GM12878 (cell line): ENCODE measurements around the gene MAN1A1. TPM values are rescaled to one million over a fixed set of nuclear protein-coding genes. Genes with fewer than 3 reads are reported as not detected.

Source experiments
- ATAC-seq: fragments of 200-7000 bp; cut with Tn5 transposase; 3 replicates; pipeline ENCODE4 v1.9.1; 2020; ENCODE audit warnings: mild to moderate bottlenecking, moderate library complexity
- BruUV-seq: library from RNA; stranded (reverse); fragments of 400-500 nt; replicated peaks from 2 replicates; lab custom pipeline; 2021; lab: Mats Ljungman, UMichigan
- CTCF ChIA-PET: fragments of 300-600 bp; sonication (Branson Sonifier 250); formaldehyde crosslinking; extraction: SDS; loops from one replicate; lab custom pipeline; 2021; ENCODE audit warnings: inconsistent platforms; lab: Yijun Ruan, JAX
- POLR2A ChIA-PET: fragments of 350-600 bp; formaldehyde crosslinking; extraction: SDS; loops from one replicate; lab custom pipeline; 2021; ENCODE audit warnings: inconsistent platforms; lab: Charles Lee
- RAD21 ChIA-PET: fragments of 300-600 bp; sonication (Branson Sonifier 250); formaldehyde crosslinking; loops from one replicate; lab custom pipeline; 2023; ENCODE audit warnings: antibody characterized with exemption; ENCODE audit not compliant: unreplicated experiment; lab: Charles Lee
- SMC1A ChIA-PET: fragments of 300-600 bp; sonication (Branson Sonifier 250); formaldehyde crosslinking; loops from one replicate; lab custom pipeline; 2023; ENCODE audit not compliant: unreplicated experiment, uncharacterized antibody; lab: Charles Lee
- DNase-seq: peaks from one replicate; pipeline ENCODE4 v3.0.0-alpha.2; 2011; ENCODE audit warnings: low read depth, low spot score
- FAIRE-seq: peaks from 3 replicates; lab custom pipeline; 2011; peaks lifted over from hg19 to GRCh38; lab: Jason Lieb, UNC
- H2AFZ ChIP-seq: 2 replicates; pipeline ENCODE4 v1.6.0; 2011; ENCODE audit warnings: low read depth, low read length, control low read depth; ENCODE audit not compliant: control insufficient read depth
- H3K27ac ChIP-seq: 2 replicates; pipeline ENCODE4 v1.5.1; 2011; ENCODE audit warnings: control low read depth; ENCODE audit not compliant: control insufficient read depth, insufficient read depth
- H3K27me3 ChIP-seq, 2 experiments: replicated peaks in 1 of 2; 2 replicates each; pipeline versions ENCODE4 v1.6.0 to v1.6.1; 2011; ENCODE audit warnings: low read length in 1 of 2; ENCODE audit not compliant: control insufficient read depth in 2 of 2, insufficient read depth in 2 of 2
- H3K36me3 ChIP-seq, 2 experiments: 2 replicates each; pipeline ENCODE4 v1.5.1; 2011; ENCODE audit warnings: low read length in 1 of 2; ENCODE audit not compliant: control insufficient read depth in 2 of 2, insufficient read depth in 2 of 2
- H3K4me1 ChIP-seq: 2 replicates; pipeline ENCODE4 v1.6.1; 2011; ENCODE audit warnings: mild to moderate bottlenecking, low read length, moderate library complexity, mixed read lengths; ENCODE audit not compliant: control insufficient read depth, insufficient read depth
- H3K4me2 ChIP-seq: 2 replicates; pipeline ENCODE4 v1.6.0; 2011; ENCODE audit warnings: control low read depth; ENCODE audit not compliant: control insufficient read depth, insufficient read depth
- H3K4me3 ChIP-seq: fragments of 200-600 bp; sonication (generic); 2 replicates; pipeline ENCODE4 v1.5.1; 2016
- H3K79me2 ChIP-seq: 2 replicates; pipeline ENCODE4 v1.6.0; 2011; ENCODE audit warnings: low read length; ENCODE audit not compliant: control insufficient read depth, insufficient read depth
- H3K9ac ChIP-seq: 2 replicates; pipeline ENCODE4 v1.8.0; 2011; ENCODE audit warnings: low read length, control low read depth, mixed read lengths; ENCODE audit not compliant: control insufficient read depth, insufficient read depth
- H3K9me3 ChIP-seq: replicated peaks from 3 replicates; pipeline ENCODE4 v1.5.1; 2011; ENCODE audit warnings: mild to moderate bottlenecking, low read length; ENCODE audit not compliant: control insufficient read depth, insufficient read depth
- H4K20me1 ChIP-seq: 2 replicates; pipeline ENCODE4 v1.6.0; 2011; ENCODE audit not compliant: control insufficient read depth, insufficient read depth
- ATF2 ChIP-seq: IDR thresholded peaks from 2 replicates; pipeline ENCODE4 v1.6.1; 2012; ENCODE audit warnings: low read length, inconsistent platforms
- BCL11A ChIP-seq: IDR thresholded peaks from 2 replicates; pipeline ENCODE4 v1.6.1; 2011; ENCODE audit warnings: low read depth, low read length
- CHD4 ChIP-seq: fragments of 200-600 bp; sonication (generic); IDR thresholded peaks from 2 replicates; pipeline ENCODE4 v1.6.1; 2016; ENCODE audit warnings: mild to moderate bottlenecking
- E2F4 ChIP-seq: IDR thresholded peaks from 2 replicates; pipeline ENCODE4 v1.6.1; 2012; ENCODE audit warnings: low read depth, low read length, improper control_type of control experiment
- EED ChIP-seq: sonication (generic); IDR thresholded peaks from 2 replicates; pipeline ENCODE4 v1.6.1; 2016; ENCODE audit warnings: antibody characterized with exemption, low read depth
- GATAD2B ChIP-seq: fragments of 450-650 bp; conservative IDR thresholded peaks from 2 replicates; pipeline ENCODE4 v1.6.1; 2017; ENCODE audit warnings: low read depth, mild to moderate bottlenecking, moderate library complexity
- JUND ChIP-seq: IDR thresholded peaks from 2 replicates; pipeline ENCODE4 v1.6.1; 2012; ENCODE audit warnings: low read depth, mild to moderate bottlenecking, low read length, improper control_type of control experiment, moderate library complexity
- KAT2A ChIP-seq: conservative IDR thresholded peaks from 2 replicates; pipeline ENCODE4 v1.6.1; 2011; ENCODE audit warnings: low read depth, low read length; ENCODE audit not compliant: control insufficient read depth
- MEF2A ChIP-seq: IDR thresholded peaks from 2 replicates; pipeline ENCODE4 v1.6.1; 2011; ENCODE audit warnings: low read depth, mild to moderate bottlenecking, low read length, moderate library complexity; ENCODE audit not compliant: insufficient read depth
- NR2C1 ChIP-seq: fragments of 450-650 bp; IDR thresholded peaks from 2 replicates; pipeline ENCODE4 v1.6.1; 2017; ENCODE audit warnings: antibody characterized with exemption, mild to moderate bottlenecking, moderate library complexity
- NR2C2 ChIP-seq: IDR thresholded peaks from 2 replicates; pipeline ENCODE4 v1.6.1; 2011; ENCODE audit warnings: borderline replicate concordance, low read depth; ENCODE audit not compliant: control insufficient read depth, insufficient read length
- POLR2A ChIP-seq: IDR thresholded peaks from 2 replicates; pipeline ENCODE4 v1.6.1; 2011; ENCODE audit warnings: low read depth, mild to moderate bottlenecking, low read length
- SMC3 ChIP-seq: IDR thresholded peaks from 2 replicates; pipeline ENCODE4 v1.6.1; 2011; ENCODE audit warnings: low read length, improper control_type of control experiment, borderline replicate concordance
- SREBF1 ChIP-seq: IDR thresholded peaks from 2 replicates; pipeline ENCODE4 v1.6.1; 2012; ENCODE audit warnings: mild to moderate bottlenecking, low read length
- STAT3 ChIP-seq: IDR thresholded peaks from 2 replicates; pipeline ENCODE4 v1.6.1; 2011; ENCODE audit warnings: low read depth, low read length, improper control_type of control experiment
- TAF1 ChIP-seq: IDR thresholded peaks from 2 replicates; pipeline ENCODE4 v1.6.1; 2011; ENCODE audit warnings: mild to moderate bottlenecking, low read depth, low read length, borderline replicate concordance
- TARDBP ChIP-seq: IDR thresholded peaks from 2 replicates; pipeline ENCODE4 v1.6.1; 2016; ENCODE audit warnings: borderline replicate concordance
- ZNF274 ChIP-seq: IDR thresholded peaks from one replicate; pipeline ENCODE4 v1.8.0; 2011; ENCODE audit not compliant: insufficient read length, insufficient read depth
- ZNF384 ChIP-seq: IDR thresholded peaks from 2 replicates; pipeline ENCODE4 v1.6.1; 2012; ENCODE audit warnings: low read depth, mild to moderate bottlenecking, low read length, improper control_type of control experiment, borderline replicate concordance
- WGBS: methylation state at CpG from one replicate; pipeline ENCODE4 v1.1.6; 2016; ENCODE audit warnings: low lambda C conversion rate; ENCODE audit not compliant: insufficient replicate concordance, insufficient coverage; ENCODE audit errors: missing lambda C conversion rate; 5-methylcytosine and 5-hydroxymethylcytosine counted together
- in situ Hi-C: fragments of 300-500 bp; cut with MboI; formaldehyde crosslinking; loops from 9 replicates; pipeline ENCODE4 v1.14.3; 2018; ENCODE audit warnings: mixed read lengths
- intact Hi-C: fragments of 100-400 bp; cut with micrococcal nuclease; formaldehyde crosslinking; loops from one replicate; pipeline ENCODE4 v1.14.2; 2022; ENCODE audit not compliant: unreplicated experiment
- polyA plus RNA-seq, 11 experiments: library from polyadenylated mRNA; depleted of rRNA in 4 of 11; unstranded in 6 of 11; stranded (reverse) in 5 of 11; fragments of >200 nt; fragmentation: Nextera tagmentation in 4 of 11; fragmentation: Illumina TruSeq in 1 of 11; extraction: Ambion mirVana in 4 of 11; extraction: Trizol in 1 of 11; gene quantifications; 1 replicate in 1 of 11; 2 replicates in 10 of 11; pipeline versions ENCODE4 v1.2.1 to v1.2.3, GENCODE V29; 2011 to 2016; ENCODE audit warnings: inconsistent platforms in 2 of 11, missing spikeins in 2 of 11, low read depth in 1 of 11
- total RNA-seq, 4 experiments: library from RNA; depleted of rRNA in 3 of 4; stranded (reverse); fragments of >200 nt in 3 of 4; fragmentation: Illumina TruSeq in 1 of 4; extraction: Trizol in 1 of 4; gene quantifications; 2 replicates each; pipeline versions ENCODE4 v1.2.1 to v1.2.3, GENCODE V29; 2013 to 2021

The MAN1A1 gene
- total and polyA plus RNA-seq, 10 of the 15 experiments (the other 5 are each of a cell fraction or from before 2014, with no cell fraction given): 5.4 to 28.1 (median 19.5) TPM

DNA sequence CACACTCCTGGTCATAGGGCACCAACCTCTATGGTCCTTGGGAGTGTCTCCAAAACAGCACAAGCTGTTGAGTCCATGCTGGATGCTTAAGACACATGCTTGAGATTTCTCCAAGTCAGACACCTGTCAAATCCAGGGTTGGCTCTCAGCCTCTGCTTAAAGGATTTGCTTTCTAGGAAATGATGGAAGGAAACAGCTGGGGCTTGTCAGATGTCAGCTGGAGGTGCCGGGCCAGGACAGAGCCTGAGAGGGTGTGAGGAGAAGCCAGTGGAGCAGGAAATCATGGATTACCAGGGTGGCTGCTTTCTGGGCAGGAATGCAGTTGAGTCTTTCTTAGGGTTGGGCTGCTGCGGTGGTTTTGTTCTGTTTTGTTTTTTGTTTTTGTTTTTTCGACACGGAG lies 188.1 kb downstream of the MAN1A1 start:
- ChIA-PET POLR2A (no interaction called here), CTCF (interaction anchor here (1.0 to 1.3 kb wide), 3 partner anchors 12 to 189 kb away, joined by 3 to 5 read pairs (median 4); no protein-coding TSS in a partner anchor), RAD21 (interaction anchor here (1.5 kb wide), 1 partner anchor 13 kb away, joined by 5 read pairs; no protein-coding TSS in a partner anchor), SMC1A (interaction anchor here (0.8 to 1.4 kb wide), 4 partner anchors 9 to 13 kb away, joined by 3 to 5 read pairs (median 3); no protein-coding TSS in a partner anchor)
- Histone ChIP-seq H3K4me3 (no peak overlapping the region), H3K79me2 (no peaks in the 10 kb centered on the region), H3K9ac (no peak overlapping the region), H3K4me1 (no peaks in the 10 kb centered on the region; the same call in 1 of the 2 replicates), H3K36me3 (no peaks in the 10 kb centered on the region), H3K27me3 (peaks cover 0 to 1% of the 10 kb centered on the region in 2 experiments; a peak in 1 of 4 replicates), H3K4me2 (no peak overlapping the region), H2AFZ (no peak overlapping the region), H3K27ac (no peak overlapping the region), H3K9me3 (no peaks in the 10 kb centered on the region), H4K20me1 (no peaks in the 10 kb centered on the region)
- ATAC-seq (no peak), DNase-seq (no peak), FAIRE-seq (no peak)
- TF ChIP-seq E2F4: no peak
- no peak for TF ChIP-seq GATAD2B
- no peak for TF ChIP-seq JUND
- no peak for TF ChIP-seq BCL11A
- TF ChIP-seq EED: no peak
- no peak for TF ChIP-seq TARDBP
- no peak for TF ChIP-seq TAF1
- in situ Hi-C loops (no loop called here), intact Hi-C loops (no loop called here)
- WGBS: 65% methylated on average over 4 of the region's 4 CpGs
- BruUV-seq: no TSS peak

DNA sequence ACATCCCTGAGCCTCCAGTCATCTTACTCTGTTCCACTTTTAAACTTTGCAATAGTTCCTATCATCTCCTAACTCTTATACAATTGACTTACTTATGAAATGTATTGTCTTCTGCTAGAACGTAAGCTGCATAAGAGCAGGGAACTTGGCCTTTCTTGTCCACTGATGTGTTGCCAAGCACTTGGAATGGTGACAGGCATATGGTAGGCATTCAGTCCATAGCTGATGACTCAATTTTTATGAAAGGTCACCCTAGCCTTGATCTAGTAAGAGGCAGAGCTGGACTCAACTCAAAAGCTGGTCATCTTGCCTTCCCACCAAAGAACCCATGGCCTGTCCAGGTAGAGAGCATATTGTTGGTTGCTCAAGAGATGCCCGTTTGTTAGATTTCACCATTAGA lies 188.7 kb downstream of the MAN1A1 start:
- H3K4me1 ChIP-seq: no peaks in the 10 kb centered on the region; the same call in 1 of the 2 replicates
- no peaks in the 10 kb centered on the region for H3K79me2 ChIP-seq
- H3K4me2 ChIP-seq: no peak overlapping the region
- H2AFZ ChIP-seq: no peak overlapping the region
- H3K36me3 ChIP-seq: no peaks in the 10 kb centered on the region
- in situ Hi-C loops (no loop called here), intact Hi-C loops (no loop called here)
- no peak overlapping the region for H3K9ac ChIP-seq
- SMC1A ChIA-PET: interaction anchor here (0.8 to 1.3 kb wide), 5 partner anchors 9 to 817 kb away, joined by 3 to 5 read pairs (median 3); no protein-coding TSS in a partner anchor
- DNase-seq (no peak), ATAC-seq (no peak), FAIRE-seq (no peak)
- H3K27ac ChIP-seq: no peak overlapping the region
- H3K9me3 ChIP-seq: no peaks in the 10 kb centered on the region
- CTCF ChIA-PET: interaction anchor here (1.0 to 1.1 kb wide), 2 partner anchors 13 to 190 kb away, joined by 3 to 4 read pairs; no protein-coding TSS in a partner anchor
- peaks cover 0 to 1% of the 10 kb centered on the region in 2 experiments; a peak in 1 of 4 replicates for H3K27me3 ChIP-seq
- RAD21 ChIA-PET: no interaction called here
- POLR2A ChIA-PET: no interaction called here
- WGBS: 61% methylated on average over 2 of the region's 2 CpGs
- no peaks in the 10 kb centered on the region for H4K20me1 ChIP-seq
- no peak overlapping the region for H3K4me3 ChIP-seq
- BruUV-seq: no TSS peak
- TF ChIP-seq MEF2A (no peak), GATAD2B (no peak), CHD4 (no peak), STAT3 (no peak), ZNF274 (no peak), SREBF1 (no peak), KAT2A (no peak), ATF2 (no peak), POLR2A (no peak), NR2C1 (no peak), ZNF384 (no peak), NR2C2 (no peak), SMC3 (no peak)
